ENCODE data around the gene SCN9A. TPM values are rescaled to one million over a fixed set of nuclear protein-coding genes. Genes with fewer than 3 reads are reported as not detected.
"Not testable (repeated sequence)": the region's sequence is repeated elsewhere in the genome, so short reads cannot be mapped to it uniquely, and the experiment has no call there.

Gene SCN9A
- total RNA-seq, 4 donors from 2014 or later, result 1.5 to 14.2 (median 4.6) TPM

DNA sequence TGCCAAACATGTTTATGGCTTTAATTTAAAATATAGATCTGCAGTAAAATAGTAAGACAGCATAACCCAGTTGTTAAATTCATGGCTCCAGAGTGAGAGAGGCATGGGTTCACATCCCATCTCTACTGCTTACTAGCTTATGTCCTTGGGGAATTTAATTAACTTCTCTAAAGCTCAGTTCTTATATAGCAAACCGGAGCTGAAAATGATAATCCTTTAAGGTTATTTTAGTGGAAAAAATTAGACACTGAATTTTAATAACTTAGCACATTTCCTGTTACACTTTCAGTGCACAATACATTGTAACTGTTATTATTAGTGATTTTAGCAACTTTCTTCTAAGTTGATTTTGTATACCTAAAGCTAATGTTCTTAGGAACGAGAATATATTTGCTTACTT is 14.8 kb downstream of the SCN9A start:
- DNase-seq, result no peak
- TF ChIP-seq, protein P1, sequence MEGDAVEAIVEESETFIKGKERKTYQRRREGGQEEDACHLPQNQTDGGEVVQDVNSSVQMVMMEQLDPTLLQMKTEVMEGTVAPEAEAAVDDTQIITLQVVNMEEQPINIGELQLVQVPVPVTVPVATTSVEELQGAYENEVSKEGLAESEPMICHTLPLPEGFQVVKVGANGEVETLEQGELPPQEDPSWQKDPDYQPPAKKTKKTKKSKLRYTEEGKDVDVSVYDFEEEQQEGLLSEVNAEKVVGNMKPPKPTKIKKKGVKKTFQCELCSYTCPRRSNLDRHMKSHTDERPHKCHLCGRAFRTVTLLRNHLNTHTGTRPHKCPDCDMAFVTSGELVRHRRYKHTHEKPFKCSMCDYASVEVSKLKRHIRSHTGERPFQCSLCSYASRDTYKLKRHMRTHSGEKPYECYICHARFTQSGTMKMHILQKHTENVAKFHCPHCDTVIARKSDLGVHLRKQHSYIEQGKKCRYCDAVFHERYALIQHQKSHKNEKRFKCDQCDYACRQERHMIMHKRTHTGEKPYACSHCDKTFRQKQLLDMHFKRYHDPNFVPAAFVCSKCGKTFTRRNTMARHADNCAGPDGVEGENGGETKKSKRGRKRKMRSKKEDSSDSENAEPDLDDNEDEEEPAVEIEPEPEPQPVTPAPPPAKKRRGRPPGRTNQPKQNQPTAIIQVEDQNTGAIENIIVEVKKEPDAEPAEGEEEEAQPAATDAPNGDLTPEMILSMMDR (IDR thresholded peaks at IDR 0.05), result no peak
- no peak for TF ChIP-seq POLR2A (IDR thresholded peaks at IDR 0.05)
- no peaks in the 10 kb centered on the region for H3K36me3 ChIP-seq
- intact Hi-C loops (cut with DNase I; ENCODE audit: low total_unique reads), result no loop called here
- H3K4me1 ChIP-seq, result no peaks in the 10 kb centered on the region
- H3K9me3 ChIP-seq, result no peaks in the 10 kb centered on the region
- no peak overlapping the region for H3K4me3 ChIP-seq
- H3K27ac ChIP-seq, result no peak overlapping the region
- H3K27me3 ChIP-seq, result no peaks in the 10 kb centered on the region

- no peak for DNase-seq
- intact Hi-C loops (cut with DNase I; ENCODE audit: low total_unique reads), result no loop called here
- TF ChIP-seq POLR2A (IDR thresholded peaks at IDR 0.05), result no peak
- TF ChIP-seq, protein P1 (IDR thresholded peaks at IDR 0.05), result no peak
- Histone ChIP-seq H3K27me3 (no peaks in the 10 kb centered on the region), H3K27ac (no peak overlapping the region), H3K4me1 (no peaks in the 10 kb centered on the region), H3K9me3 (no peaks in the 10 kb centered on the region), H3K36me3 (no peaks in the 10 kb centered on the region), H3K4me3 (no peak overlapping the region)
Measured at GRCh38 chr2:166360426-166360825, 15.3 kb downstream of the SCN9A start.

GRCh38 chr2:166357950-166358321 is 17.8 kb downstream of the SCN9A start:
- H3K27ac ChIP-seq; DNase-seq; H3K4me3 ChIP-seq; H3K27me3 ChIP-seq; H3K9me3 ChIP-seq; H3K36me3 ChIP-seq; H3K4me1 ChIP-seq; intact Hi-C loops (cut with DNase I; ENCODE audit: low total_unique reads): not testable (repeated sequence)

DNA sequence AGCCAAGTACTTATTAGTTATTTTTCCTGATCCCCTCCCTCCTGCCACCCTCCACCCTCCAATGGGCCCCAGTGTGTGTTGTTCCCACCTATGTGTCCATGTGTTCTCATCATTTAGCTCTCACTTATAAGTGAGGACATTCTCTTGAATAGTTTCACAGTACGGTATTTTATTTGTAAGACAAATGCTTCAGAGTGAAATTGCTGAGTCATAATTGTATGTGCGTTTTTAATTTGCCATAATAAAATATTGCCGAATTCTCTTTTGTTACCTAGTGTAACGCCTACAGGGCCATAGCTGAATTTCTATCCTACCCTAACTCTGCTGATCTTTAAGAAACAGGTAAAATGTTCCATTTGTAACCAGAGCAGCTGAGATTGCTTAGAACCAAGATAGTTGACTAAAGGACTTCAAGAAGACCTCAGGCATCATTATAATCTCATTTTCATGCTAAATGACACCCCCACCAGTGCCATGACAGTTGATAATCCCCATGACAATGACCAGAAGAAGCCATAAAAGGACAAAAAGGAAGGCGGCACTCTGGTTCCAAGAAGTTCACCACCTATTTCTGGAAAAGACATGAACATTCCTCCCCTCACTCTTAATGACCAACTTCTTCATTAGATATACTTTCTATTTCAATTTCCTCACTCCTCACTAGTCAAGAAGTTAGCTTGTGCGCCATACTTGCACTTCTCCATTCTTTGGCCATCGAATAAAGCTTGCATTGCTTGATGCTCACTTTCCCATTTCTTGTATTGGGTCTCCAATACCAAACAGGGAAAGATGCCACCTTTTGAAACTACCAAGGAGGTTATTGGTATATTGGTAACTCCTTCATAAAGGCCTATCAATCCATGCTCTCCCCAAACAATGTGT is 18.4 kb downstream of the SCN9A start:
- Histone ChIP-seq H3K36me3 (no peaks in the 10 kb centered on the region), H3K4me3 (no peak overlapping the region), H3K27ac (no peak overlapping the region), H3K27me3 (no peaks in the 10 kb centered on the region), H3K4me1 (no peaks in the 10 kb centered on the region), H3K9me3 (no peaks in the 10 kb centered on the region)
- intact Hi-C loops (cut with DNase I; ENCODE audit: low total_unique reads), result no loop called here
- no peak for DNase-seq
- TF ChIP-seq POLR2A (IDR thresholded peaks at IDR 0.05), result no peak
- TF ChIP-seq, protein P1 (IDR thresholded peaks at IDR 0.05), result no peak

DNA sequence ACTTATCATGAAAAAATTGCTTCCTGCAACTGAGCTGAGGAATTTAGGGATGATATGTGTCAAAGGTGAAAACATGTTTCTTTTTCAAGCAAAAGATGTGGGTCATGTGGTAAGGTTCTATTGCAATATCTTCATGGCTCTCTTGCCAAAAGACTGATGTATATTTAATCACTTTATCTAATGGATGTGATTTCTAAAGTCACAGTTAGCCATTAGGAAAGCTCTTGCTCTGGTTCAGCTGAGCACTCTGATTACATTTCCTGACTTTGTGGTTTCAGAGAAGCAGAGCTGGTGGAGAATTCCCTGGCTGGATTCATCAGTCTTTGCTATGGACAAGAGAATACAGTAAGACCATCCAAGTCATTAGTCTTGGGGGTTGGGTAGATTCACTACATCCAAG is 24.4 kb downstream of the SCN9A start:
- no peak for TF ChIP-seq POLR2A (IDR thresholded peaks at IDR 0.05)
- TF ChIP-seq, protein P1 (IDR thresholded peaks at IDR 0.05), result no peak
- no peak for DNase-seq
- Histone ChIP-seq H3K4me1 (no peaks in the 10 kb centered on the region), H3K27ac (no peak overlapping the region), H3K4me3 (no peak overlapping the region), H3K27me3 (no peaks in the 10 kb centered on the region), H3K9me3 (no peaks in the 10 kb centered on the region), H3K36me3 (no peaks in the 10 kb centered on the region)
- intact Hi-C loops (cut with DNase I; ENCODE audit: low total_unique reads), result no loop called here

All from uterus (tissue), 4 donors.